Testis (tissue), 2 donors: ENCODE data around the gene CFH.

Source experiments
- CTCF ChIP-seq, 3 experiments: fragments of 450-650 bp in 2 of 3; fragments of 200-600 bp in 1 of 3; sonication (generic) in 1 of 3; IDR thresholded peaks; one replicate each; pipeline ENCODE4 v1.5.1; 2016 to 2019; ENCODE audit warnings: antibody characterized with exemption in 3 of 3, mild to moderate bottlenecking in 2 of 3, moderate library complexity in 1 of 3
- POLR2A ChIP-seq: fragments of 450-650 bp; IDR thresholded peaks from one replicate; pipeline ENCODE4 v1.6.1; 2017; ENCODE audit warnings: antibody characterized with exemption, mild to moderate bottlenecking, moderate library complexity

DNA sequence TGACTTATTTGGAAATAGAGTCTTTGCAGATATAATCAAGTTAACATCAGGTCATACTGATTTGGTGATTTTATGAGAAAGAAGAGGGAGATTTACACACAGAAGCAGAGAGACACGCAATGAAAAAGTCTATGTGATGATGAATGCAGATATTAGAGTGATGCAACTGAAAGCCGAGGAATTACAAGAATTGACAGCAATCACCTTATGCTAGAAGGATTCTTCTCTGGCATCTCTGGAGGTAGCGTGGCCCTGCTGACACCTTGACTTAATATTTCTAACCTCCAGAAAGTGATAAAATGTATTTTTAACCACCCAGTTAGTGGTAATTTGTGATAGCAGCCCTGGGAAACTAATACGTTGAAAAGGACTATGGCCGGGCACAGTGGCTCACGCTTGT is 14.2 kb upstream of the CFH start:
- TF ChIP-seq POLR2A: no peak
- no peak for TF ChIP-seq CTCF (IDR thresholded peaks at IDR 0.05)
